H1 (cell line): Measurements from ENCODE around the gene PDSS1. TPM values are rescaled to one million over a fixed set of nuclear protein-coding genes. Genes with fewer than 3 reads are reported as not detected.

Source experiments
- CTCF ChIA-PET: fragments of 300-600 bp; sonication (Branson Sonifier 250); formaldehyde crosslinking; loops from one replicate; lab custom pipeline; 2021; ENCODE audit not compliant: partially characterized antibody; lab: Charles Lee
- POLR2A ChIA-PET: fragments of 300-600 bp; sonication (Branson Sonifier 250); formaldehyde crosslinking; loops from one replicate; lab custom pipeline; 2021; ENCODE audit warnings: inconsistent platforms; ENCODE audit not compliant: partially characterized antibody; lab: Charles Lee
- DNase-seq, 2 experiments: peaks; one replicate each; pipeline versions ENCODE4 v3.0.0 to v3.0.0-alpha.2; 2010 to 2022; ENCODE audit warnings: low spot score in 2 of 2, low read depth in 1 of 2, mixed read lengths in 1 of 2
- FAIRE-seq: peaks from 2 replicates; lab custom pipeline; 2011; peaks lifted over from hg19 to GRCh38; lab: Jason Lieb, UNC
- H2AFZ ChIP-seq: 2 replicates; pipeline ENCODE4 v1.8.1; 2012; ENCODE audit warnings: low read length, inconsistent platforms
- H2AK5ac ChIP-seq: 2 replicates; pipeline ENCODE4 v1.6.1; 2013; ENCODE audit warnings: low read depth, low read length
- H2BK120ac ChIP-seq: replicated peaks from 2 replicates; pipeline ENCODE3; 2013; ENCODE audit warnings: low read depth, low read length, inconsistent platforms
- H2BK12ac ChIP-seq: 2 replicates; pipeline ENCODE4 v1.6.1; 2013; ENCODE audit warnings: low read depth, low read length
- H2BK15ac ChIP-seq: 2 replicates; pipeline ENCODE4 v1.6.1; 2013; ENCODE audit warnings: low read length
- H2BK20ac ChIP-seq: 2 replicates; pipeline ENCODE4 v1.6.1; 2013; ENCODE audit warnings: low read length
- H2BK5ac ChIP-seq: 2 replicates; pipeline ENCODE4 v1.6.1; 2013; ENCODE audit warnings: low read depth, low read length
- H3K14ac ChIP-seq: 2 replicates; pipeline ENCODE4 v1.6.1; 2013; ENCODE audit warnings: inconsistent platforms; ENCODE audit not compliant: insufficient read length
- H3K18ac ChIP-seq: 2 replicates; pipeline ENCODE4 v1.6.1; 2013; ENCODE audit warnings: low read length; ENCODE audit errors: extremely low read depth
- H3K23ac ChIP-seq: 2 replicates; pipeline ENCODE4 v1.6.1; 2013; ENCODE audit warnings: inconsistent platforms; ENCODE audit not compliant: insufficient read length
- H3K23me2 ChIP-seq: 2 replicates; pipeline ENCODE4 v1.6.1; 2013; ENCODE audit warnings: low read depth, low read length
- H3K27ac ChIP-seq: 2 replicates; pipeline ENCODE4 v1.6.1; 2011; ENCODE audit warnings: low read depth, low read length, inconsistent platforms
- H3K27me3 ChIP-seq, 4 experiments: replicated peaks in 1 of 4; 1 replicate in 1 of 4; 2 replicates in 3 of 4; pipeline versions ENCODE4 v1.6.1 to v1.8.1; 2011 to 2013; ENCODE audit warnings: low read length in 3 of 4, mild to moderate bottlenecking in 3 of 4, inconsistent platforms in 2 of 4, mixed read lengths in 2 of 4, moderate library complexity in 1 of 4; ENCODE audit not compliant: control insufficient read depth in 3 of 4, insufficient read depth in 3 of 4; ENCODE audit errors: extremely low read depth in 1 of 4
- H3K36me3 ChIP-seq, 4 experiments: 2 replicates each; pipeline versions ENCODE4 v1.6.1 to v1.8.1; 2011 to 2013; ENCODE audit warnings: mild to moderate bottlenecking in 4 of 4, low read length in 3 of 4, moderate library complexity in 2 of 4, control low read depth in 1 of 4, inconsistent platforms in 1 of 4; ENCODE audit not compliant: insufficient read depth in 4 of 4, control insufficient read depth in 2 of 4
- H3K4ac ChIP-seq: replicated peaks from 2 replicates; pipeline ENCODE3; 2013; ENCODE audit warnings: low read length, low read depth, mixed read lengths, inconsistent platforms; ENCODE audit not compliant: insufficient read length
- H3K4me1 ChIP-seq, 4 experiments: replicated peaks in 1 of 4; 1 replicate in 1 of 4; 2 replicates in 3 of 4; pipeline versions ENCODE4 v1.6.1 to v1.8.1; 2011 to 2013; ENCODE audit warnings: low read length in 3 of 4, inconsistent platforms in 2 of 4, mixed read lengths in 1 of 4; ENCODE audit not compliant: insufficient read depth in 4 of 4, control insufficient read depth in 3 of 4
- H3K4me2 ChIP-seq, 2 experiments: 2 replicates each; pipeline versions ENCODE4 v1.6.1 to v1.8.1; 2011 to 2013; ENCODE audit warnings: low read depth in 2 of 2, low read length in 2 of 2, control low read depth in 1 of 2, inconsistent platforms in 1 of 2, mild to moderate bottlenecking in 1 of 2; ENCODE audit not compliant: insufficient read depth in 1 of 2
- H3K4me3 ChIP-seq, 4 experiments: fragments of 200-600, 300-600 bp in 1 of 4; sonication (generic), shearing (Covaris generic), sonication (Bioruptor Twin) in 1 of 4; 2 replicates each; pipeline versions ENCODE4 v1.5.1 to v1.8.1; 2011 to 2016; ENCODE audit warnings: low read length in 4 of 4, low read depth in 3 of 4, control low read depth in 2 of 4, inconsistent platforms in 2 of 4, mild to moderate bottlenecking in 2 of 4, mixed read lengths in 1 of 4, moderate library complexity in 1 of 4; ENCODE audit not compliant: insufficient read depth in 2 of 4; ENCODE audit errors: extremely low read depth in 1 of 4
- H3K56ac ChIP-seq: replicated peaks from 2 replicates; pipeline ENCODE3; 2013; ENCODE audit warnings: low read depth, mild to moderate bottlenecking, mixed read lengths, low read length, inconsistent platforms; ENCODE audit not compliant: insufficient read length
- H3K79me1 ChIP-seq: 2 replicates; pipeline ENCODE4 v1.6.1; 2013; ENCODE audit warnings: low read depth, low read length, control low read depth
- H3K79me2 ChIP-seq, 2 experiments: 2 replicates each; pipeline versions ENCODE4 v1.6.1 to v1.8.1; 2012 to 2013; ENCODE audit warnings: low read length in 2 of 2, mild to moderate bottlenecking in 2 of 2, inconsistent platforms in 1 of 2; ENCODE audit not compliant: insufficient read depth in 2 of 2, control insufficient read depth in 1 of 2
- H3K9ac ChIP-seq, 4 experiments: replicated peaks in 1 of 4; 1 replicate in 1 of 4; 2 replicates in 3 of 4; pipeline versions ENCODE4 v1.6.1 to v1.8.1; 2011 to 2013; ENCODE audit warnings: low read depth in 3 of 4, low read length in 3 of 4, control low read depth in 2 of 4, mild to moderate bottlenecking in 2 of 4, moderate library complexity in 2 of 4, inconsistent platforms in 1 of 4; ENCODE audit errors: extremely low read depth in 1 of 4
- H3K9me3 ChIP-seq, 2 experiments: 2 replicates each; pipeline versions ENCODE4 v1.6.1 to v1.8.1; 2012 to 2013; ENCODE audit warnings: mild to moderate bottlenecking in 2 of 2, moderate library complexity in 2 of 2, control low read depth in 1 of 2, inconsistent platforms in 1 of 2, low read depth in 1 of 2, low read length in 1 of 2, mixed read lengths in 1 of 2; ENCODE audit not compliant: insufficient read depth in 2 of 2
- H4K20me1 ChIP-seq, 2 experiments: replicated peaks in 1 of 2; 2 replicates each; pipeline versions ENCODE3 to v1.8.1; 2011 to 2013; ENCODE audit warnings: inconsistent platforms in 2 of 2, low read length in 2 of 2, mild to moderate bottlenecking in 1 of 2; ENCODE audit not compliant: insufficient read depth in 2 of 2, control insufficient read depth in 1 of 2
- H4K5ac ChIP-seq: 2 replicates; pipeline ENCODE4 v1.6.1; 2013; ENCODE audit warnings: low read length, low read depth, mixed read lengths, inconsistent platforms; ENCODE audit not compliant: insufficient read length
- H4K8ac ChIP-seq: 2 replicates; pipeline ENCODE4 v1.8.0; 2013; ENCODE audit warnings: mild to moderate bottlenecking, moderate library complexity, low read length, inconsistent platforms; ENCODE audit not compliant: insufficient read depth; ENCODE audit errors: extremely low read depth
- H4K91ac ChIP-seq: replicated peaks from 2 replicates; pipeline ENCODE3; 2013; ENCODE audit warnings: low read length, mixed read lengths, inconsistent platforms; ENCODE audit not compliant: insufficient read length
- CREB1 ChIP-seq: IDR thresholded peaks from 2 replicates; pipeline ENCODE4 v1.6.1; 2012; ENCODE audit warnings: inconsistent platforms
- KDM1A ChIP-seq: fragments of 200-600, 300-600 bp; sonication (generic); IDR thresholded peaks from 2 replicates; pipeline ENCODE4 v1.7.1; 2016; ENCODE audit warnings: mild to moderate bottlenecking, low read length, borderline replicate concordance
- POLR2AphosphoS5 ChIP-seq: IDR thresholded peaks from 2 replicates; pipeline ENCODE4 v1.6.1; 2011; ENCODE audit warnings: low read depth, low read length
- RAD21 ChIP-seq, 2 experiments: IDR thresholded peaks in 1 of 2; conservative IDR thresholded peaks in 1 of 2; 2 replicates each; pipeline ENCODE4 v1.6.1; 2011; ENCODE audit warnings: low read depth in 2 of 2, low read length in 2 of 2, improper control_type of control experiment in 1 of 2, inconsistent platforms in 1 of 2, mild to moderate bottlenecking in 1 of 2, moderate library complexity in 1 of 2
- SUZ12 ChIP-seq: fragments of 200-600 bp; sonication (generic); IDR thresholded peaks from 2 replicates; pipeline ENCODE4 v1.6.1; 2012; ENCODE audit warnings: mild to moderate bottlenecking, inconsistent platforms, low read length, moderate library complexity, mixed read lengths
- ZNF274 ChIP-seq: IDR thresholded peaks from 2 replicates; pipeline ENCODE4 v1.7.0; 2012; ENCODE audit warnings: low read length, borderline replicate concordance; ENCODE audit errors: extremely low read depth
- WGBS, 2 experiments: shearing (Covaris generic) in 1 of 2; methylation state at CpG; one replicate each; pipeline versions ENCODE4 v1.1.6 to v1.1.7; 2013 to 2015; ENCODE audit warnings: low lambda C conversion rate in 2 of 2, mixed read lengths in 2 of 2, inconsistent platforms in 1 of 2, low coverage in 1 of 2, missing lambda C conversion rate in 1 of 2; ENCODE audit not compliant: insufficient replicate concordance in 2 of 2, insufficient coverage in 1 of 2, insufficient read length in 1 of 2; ENCODE audit errors: extremely low coverage in 1 of 2, missing lambda C conversion rate in 1 of 2; 5-methylcytosine and 5-hydroxymethylcytosine counted together
- polyA plus RNA-seq, 7 experiments: library from polyadenylated mRNA; depleted of rRNA in 3 of 7; stranded (reverse) in 5 of 7; unstranded in 2 of 7; fragments of >200 nt in 5 of 7; fragments of 200-250 nt in 2 of 7; gene quantifications; 1 replicate in 5 of 7; 2 replicates in 1 of 7; 4 replicates in 1 of 7; pipeline versions ENCODE4 v1.2.1 to v1.2.3, GENCODE V29; 2011 to 2013; ENCODE audit warnings: missing spikeins in 2 of 7, mixed read lengths in 2 of 7
- total RNA-seq: library from RNA; stranded (reverse); fragmentation: NEBNext Ultra II Directional; extraction: Animal tissue kit (Norgen Biotek cat#: 25700); gene quantifications from 2 replicates; pipeline ENCODE4 v1.2.1, GENCODE V29; 2021

Gene PDSS1
- total and polyA plus RNA-seq, 2 of the 8 experiments (the other 6 are each of a cell fraction or from before 2014, with no cell fraction given): 21.3 to 26.0 TPM

GRCh38 chr10:26685441-26685840 lies 12.1 kb upstream of the PDSS1 start:
- Histone ChIP-seq H3K36me3 (no peaks in the 10 kb centered on the region), H3K14ac (no peak overlapping the region), H3K23ac (no peak overlapping the region), H3K9me3 (no peaks in the 10 kb centered on the region), H3K9ac (no peak overlapping the region), H3K79me2 (no peaks in the 10 kb centered on the region), H3K4me2 (no peak overlapping the region), H4K5ac (no peak overlapping the region), H3K27ac (no peak overlapping the region), H3K27me3 (no peaks in the 10 kb centered on the region), H2AK5ac (no peak overlapping the region), H2BK20ac (no peak overlapping the region), H2BK15ac (no peak overlapping the region), H2AFZ (0 out of 2 replicates have a peak overlapping the region, but pooled peaks have one; percentile 34), H3K56ac (no peak overlapping the region), H3K4ac (no peak overlapping the region), H3K23me2 (no peaks in the 10 kb centered on the region), H4K20me1 (no peaks in the 10 kb centered on the region), H4K91ac (no peak overlapping the region), H3K79me1 (no peaks in the 10 kb centered on the region), H3K18ac (no peak overlapping the region), H2BK120ac (no peak overlapping the region), H3K4me3 (no peak overlapping the region), H3K4me1 (no peaks in the 10 kb centered on the region), H2BK5ac (no peak overlapping the region), H4K8ac (no peak overlapping the region), H2BK12ac (no peak overlapping the region)
- WGBS, 2 experiments: 86% methylated on average over 3 of the region's 3 CpGs; no CpG with 5 or more reads in 1 of the 2 experiments
- no peak for FAIRE-seq
- ChIA-PET CTCF (interaction anchor here (1.0 to 2.2 kb wide), 5 partner anchors 11 to 197 kb away, joined by 3 to 11 read pairs (median 4); no protein-coding TSS in a partner anchor), POLR2A (no interaction called here)
- no peak for DNase-seq
- TF ChIP-seq ZNF274 (no peak), CREB1 (no peak), SUZ12 (no peak), POLR2AphosphoS5 (no peak), RAD21 (IDR thresholded peaks at IDR 0.05 in 1 of 2, conservative IDR thresholded peaks at IDR 0.05 in 1 of 2; ENCODE audit: low read depth in 2 of 2, low read length in 2 of 2) (no peak), KDM1A (no peak)
